ENCODE data around the gene AOC3. TPM values are rescaled to one million over a fixed set of nuclear protein-coding genes. Genes with fewer than 3 reads are reported as not detected.
A peak's percentile ranks its signal among the peaks of the same experiment; 100 is the strongest.

The AOC3 gene
- total and polyA plus RNA-seq, 2 of the 13 experiments (the other 11 are each of a cell fraction or from before 2014, with no cell fraction given), result 8.7 to 51.7 TPM

- no peaks in the 10 kb centered on the region for H3K27me3 ChIP-seq (ENCODE audit: control insufficient read depth in 1 of 2, insufficient read depth in 2 of 2, low read length in 2 of 2)
- TF ChIP-seq HNRNPLL (IDR thresholded peaks at IDR 0.05; ENCODE audit: low read depth, low read length, poor library complexity, severe bottlenecking), result no peak
- no peak for TF ChIP-seq ZNF383 (CRISPR knock-in tag; IDR thresholded peaks at IDR 0.05; ENCODE audit: borderline replicate concordance)
- TF ChIP-seq ZC3H13 (CRISPR knock-in tag; IDR thresholded peaks at IDR 0.05), result 0 out of 2 replicates have a peak, but pooled peaks have one; percentile 31
- no peak for TF ChIP-seq ZNF224 (CRISPR knock-in tag; IDR thresholded peaks at IDR 0.05)
- TF ChIP-seq ISX (CRISPR knock-in tag; conservative IDR thresholded peaks at IDR 0.05), result no peak
- no peak for TF ChIP-seq HMG20A (CRISPR knock-in tag; IDR thresholded peaks at IDR 0.05; ENCODE audit: borderline replicate concordance)
- TF ChIP-seq KLF12 (CRISPR knock-in tag; IDR thresholded peaks at IDR 0.05; ENCODE audit: borderline replicate concordance), result no peak
- no peak for TF ChIP-seq ZNF788 (CRISPR knock-in tag; IDR thresholded peaks at IDR 0.05; ENCODE audit: borderline replicate concordance)
- 0 out of 2 replicates have a peak, but pooled peaks have one; percentile 39 for TF ChIP-seq ZNF572 (CRISPR knock-in tag; IDR thresholded peaks at IDR 0.05)
- H3K4me1 ChIP-seq (ENCODE audit: insufficient read depth, low read length), result peaks cover 76% of the 10 kb centered on the region
- no peak overlapping the region for H3K4me3 ChIP-seq (replicated peaks in 1 of 3; ENCODE audit: insufficient read depth in 1 of 3, low read depth in 2 of 3, low read length in 3 of 3)
- intact Hi-C loops (cut with micrococcal nuclease; ENCODE audit: unreplicated experiment), result loop anchor here (2.0 kb wide), 1 partner anchor 14 kb away; no protein-coding TSS in a partner anchor
- BruUV-seq (replicated peaks), result no TSS peak
- no peak for ATAC-seq
- ChIA-PET CTCF (ENCODE audit: low intra/inter-chr PET ratio, low total read pairs) (no interaction called here), POLR2A (interaction anchor here (0.9 to 4.1 kb wide), 5 partner anchors 12 to 76 kb away, joined by 3 to 36 read pairs (median 5); no protein-coding TSS in a partner anchor)
- no peaks in the 10 kb centered on the region; a peak in 1 of 5 replicates for H3K36me3 ChIP-seq (replicated peaks in 1 of 2; ENCODE audit: control insufficient read depth in 1 of 2, insufficient read depth in 2 of 2, low read length in 2 of 2)
- H3K79me2 ChIP-seq (ENCODE audit: insufficient read depth, low read length), result peaks cover 10% of the 10 kb centered on the region
- in situ Hi-C loops (cut with HindIII; ENCODE audit: extremely low pct_ligation_motif_present, low pct_unique_long_range_greater_than_20kb), result no loop called here
- H2AFZ ChIP-seq (ENCODE audit: low read length), result no peak overlapping the region
- no peaks in the 10 kb centered on the region for H4K20me1 ChIP-seq (ENCODE audit: insufficient read depth, low read length)
- no peak overlapping the region for H3K9ac ChIP-seq (ENCODE audit: insufficient read depth, low read depth, low read length)
- no peak for DNase-seq (ENCODE audit: low spot score)
- peak overlapping the region; percentile 80; the same call in 1 of the 2 replicates for H3K4me2 ChIP-seq (ENCODE audit: low read depth, low read length)
- FAIRE-seq, result no peak
- H3K27ac ChIP-seq (ENCODE audit: extremely low read length, insufficient read depth, low read length), result no peak overlapping the region
- 93% methylated on average over 14 of the region's 15 CpGs for WGBS (ENCODE audit: low lambda C conversion rate)
- H3K9me3 ChIP-seq (ENCODE audit: low read length), result no peaks in the 10 kb centered on the region
These were observed 1.4 kb downstream of the AOC3 start for GRCh38 chr17:42852351-42852750.

GRCh38 chr17:42853004-42853403, 2.0 kb downstream of the AOC3 start:
- no TSS peak for BruUV-seq (replicated peaks)
- 82% methylated on average over 4 of the region's 4 CpGs for WGBS (ENCODE audit: low lambda C conversion rate)
- intact Hi-C loops (cut with micrococcal nuclease; ENCODE audit: unreplicated experiment) (loop anchor here (2.0 kb wide), 1 partner anchor 14 kb away; no protein-coding TSS in a partner anchor), in situ Hi-C loops (cut with HindIII; ENCODE audit: extremely low pct_ligation_motif_present, low pct_unique_long_range_greater_than_20kb) (no loop called here)
- H3K9me3 ChIP-seq (ENCODE audit: low read length), result no peaks in the 10 kb centered on the region
- no peaks in the 10 kb centered on the region for H3K27me3 ChIP-seq (ENCODE audit: control insufficient read depth in 1 of 2, insufficient read depth in 2 of 2, low read length in 2 of 2)
- peak overlapping the region in 2 of 3 experiments; percentile 52 to 71; a peak in 2 of 6 replicates for H3K4me3 ChIP-seq (replicated peaks in 1 of 3; ENCODE audit: insufficient read depth in 1 of 3, low read depth in 2 of 3, low read length in 3 of 3)
- DNase-seq (ENCODE audit: low spot score) (no peak), FAIRE-seq (no peak), ATAC-seq (peak; percentile 16)
- peaks cover 10% of the 10 kb centered on the region for H3K79me2 ChIP-seq (ENCODE audit: insufficient read depth, low read length)
- peak overlapping the region; percentile 80 for H3K4me2 ChIP-seq (ENCODE audit: low read depth, low read length)
- ChIA-PET POLR2A (interaction anchor here (0.9 to 4.1 kb wide), 7 partner anchors 11 to 79 kb away, joined by 3 to 36 read pairs (median 5); partner anchors contain the start of gene VPS25), CTCF (ENCODE audit: low intra/inter-chr PET ratio, low total read pairs) (no interaction called here)
- H3K36me3 ChIP-seq (replicated peaks in 1 of 2; ENCODE audit: control insufficient read depth in 1 of 2, insufficient read depth in 2 of 2, low read length in 2 of 2), result no peaks in the 10 kb centered on the region; a peak in 1 of 5 replicates
- peak overlapping the region; percentile 32; the same call in 1 of the 2 replicates for H3K9ac ChIP-seq (ENCODE audit: insufficient read depth, low read depth, low read length)
- H2AFZ ChIP-seq (ENCODE audit: low read length), result no peak overlapping the region
- H4K20me1 ChIP-seq (ENCODE audit: insufficient read depth, low read length), result no peaks in the 10 kb centered on the region
- H3K27ac ChIP-seq (ENCODE audit: extremely low read length, insufficient read depth, low read length), result peak overlapping the region; percentile 77
- H3K4me1 ChIP-seq (ENCODE audit: insufficient read depth, low read length), result peaks cover 76% of the 10 kb centered on the region
- no peak for TF ChIP-seq ZNF331 (CRISPR knock-in tag; IDR thresholded peaks at IDR 0.05)
- TF ChIP-seq BORCS8-MEF2B (CRISPR knock-in tag; IDR thresholded peaks at IDR 0.05), result 0 out of 2 replicates have a peak, but pooled peaks have one; percentile 15
- TF ChIP-seq JDP2 (CRISPR knock-in tag; IDR thresholded peaks at IDR 0.05; ENCODE audit: borderline replicate concordance), result no peak
- TF ChIP-seq RBAK (CRISPR knock-in tag; IDR thresholded peaks at IDR 0.05), result no peak
- TF ChIP-seq ZNF44 (CRISPR knock-in tag; IDR thresholded peaks at IDR 0.05), result no peak
- no peak for TF ChIP-seq PAWR (CRISPR knock-in tag; IDR thresholded peaks at IDR 0.05; ENCODE audit: borderline replicate concordance)
- no peak for TF ChIP-seq SALL1 (CRISPR knock-in tag; IDR thresholded peaks at IDR 0.05)
- TF ChIP-seq GATAD2A (CRISPR knock-in tag; IDR thresholded peaks at IDR 0.05), result no peak
- no peak for TF ChIP-seq GLI4 (CRISPR knock-in tag; IDR thresholded peaks at IDR 0.05; ENCODE audit: borderline replicate concordance)

Measured in HepG2 (cell line).